Aorta (tissue), 5 donors: Measurements from ENCODE around the gene LSAMP. TPM values are rescaled to one million over a fixed set of nuclear protein-coding genes. Genes with fewer than 3 reads are reported as not detected.
"Not testable (repeated sequence)": the region's sequence is repeated elsewhere in the genome, so short reads cannot be mapped to it uniquely, and the experiment has no call there.

Experiments
- ATAC-seq: fragments of 200-7000 bp; cut with Tn5 transposase; one replicate; pipeline ENCODE4 v1.9.1; 2022; ENCODE audit warnings: moderate library complexity; ENCODE audit not compliant: low FRiP score
- DNase-seq, 2 donors: peaks; one replicate each; pipeline ENCODE4 v3.0.0-alpha.2; 2020
- H3K27ac ChIP-seq, 2 donors: one replicate each; pipeline ENCODE4 v1.5.1; 2013; ENCODE audit warnings: low read length in 2 of 2, mild to moderate bottlenecking in 2 of 2, moderate library complexity in 2 of 2, control low read depth in 1 of 2, inconsistent platforms in 1 of 2, low read depth in 1 of 2
- H3K27me3 ChIP-seq, 2 donors: one replicate each; pipeline ENCODE4 v1.6.1; 2013; ENCODE audit warnings: control low read depth in 1 of 2, low read length in 1 of 2, mild to moderate bottlenecking in 1 of 2, moderate library complexity in 1 of 2; ENCODE audit not compliant: insufficient read depth in 2 of 2, control insufficient read depth in 1 of 2
- H3K36me3 ChIP-seq, 2 donors: one replicate each; pipeline ENCODE4 v1.6.1; 2013; ENCODE audit warnings: control low read depth in 1 of 2, low read length in 1 of 2, mild to moderate bottlenecking in 1 of 2; ENCODE audit not compliant: insufficient read depth in 2 of 2, control insufficient read depth in 1 of 2
- H3K4me1 ChIP-seq, 2 donors: one replicate each; pipeline ENCODE4 v1.6.1; 2013; ENCODE audit warnings: low read length in 2 of 2, control low read depth in 1 of 2, mild to moderate bottlenecking in 1 of 2, moderate library complexity in 1 of 2; ENCODE audit not compliant: insufficient read depth in 2 of 2, control insufficient read depth in 1 of 2
- H3K4me3 ChIP-seq, 2 donors: one replicate each; pipeline ENCODE4 v1.5.1; 2013; ENCODE audit warnings: low read length in 2 of 2, control low read depth in 1 of 2, mild to moderate bottlenecking in 1 of 2
- H3K9me3 ChIP-seq: one replicate; pipeline ENCODE4 v1.6.1; 2013; ENCODE audit warnings: mild to moderate bottlenecking, low read length; ENCODE audit not compliant: control insufficient read depth
- WGBS, 2 donors: extraction: QIAGEN DNeasy Blood & Tissue Kit; methylation state at CpG; one replicate each; pipeline ENCODE4 v1.1.7; 2013; 5-methylcytosine and 5-hydroxymethylcytosine counted together
- intact Hi-C, 2 donors: fragments of 100-400 bp; cut with DNase I; formaldehyde crosslinking; loops; one replicate each; pipeline versions ENCODE4 v1.14.2 to v1.15.0; 2022
- polyA plus RNA-seq, 2 donors: library from polyadenylated mRNA; stranded (reverse); fragments of 200-250 nt; gene quantifications; one replicate each; pipeline ENCODE4 v1.2.3, GENCODE V29; 2013
- total RNA-seq, 2 donors: library from RNA; stranded (reverse); fragmentation: NEBNext Ultra II Directional; extraction: Animal tissue kit (Norgen Biotek cat#: 25700); gene quantifications; one replicate each; pipeline ENCODE4 v1.2.1, GENCODE V29; 2021
- donor health status: healthy with polysubstance abuse.
- donor health status: Bipolar disorder and iron deficiency.
- donor health status: DM: no; HTN: no; CAD: no.
- donor health status: DM: no; HTN: no; CAD: no.
- donor health status: DM: yes; HTN: yes; CAD: no.

The LSAMP gene
- total and polyA plus RNA-seq, 4 donors, result 0.38 to 7.8 (median 0.88) TPM; not detected in 1

GRCh38 chr3:116077557-116077956 lies 367.7 kb downstream of the LSAMP start:
- Histone ChIP-seq H3K36me3 (no peaks in the 10 kb centered on the region), H3K27ac (no peak overlapping the region), H3K9me3 (no peaks in the 10 kb centered on the region), H3K4me3 (no peak overlapping the region), H3K4me1 (no peaks in the 10 kb centered on the region), H3K27me3 (no peaks in the 10 kb centered on the region)
- WGBS, 2 donors, result 69 to 71% methylated on average over 2 of the region's 2 CpGs
- ATAC-seq (no peak), DNase-seq (no peak)
- intact Hi-C loops, result no loop called here

GRCh38 chr3:116077059-116077458 lies 368.2 kb downstream of the LSAMP start:
- no peaks in the 10 kb centered on the region for H3K9me3 ChIP-seq
- WGBS, 2 donors, result 97 to 98% methylated on average over 1 of the region's 1 CpG
- H3K4me3 ChIP-seq, result no peak overlapping the region
- ATAC-seq (no peak), DNase-seq (no peak)
- H3K36me3 ChIP-seq, result no peaks in the 10 kb centered on the region
- H3K4me1 ChIP-seq, result no peaks in the 10 kb centered on the region
- H3K27ac ChIP-seq, result no peak overlapping the region
- no peaks in the 10 kb centered on the region for H3K27me3 ChIP-seq
- intact Hi-C loops, result no loop called here

- H3K36me3 ChIP-seq, intact Hi-C loops, H3K9me3 ChIP-seq, H3K4me3 ChIP-seq, H3K27me3 ChIP-seq, H3K27ac ChIP-seq, H3K4me1 ChIP-seq, DNase-seq, ATAC-seq: not testable (repeated sequence)
- WGBS, 2 donors, result 87 to 89% methylated on average over 8 of the region's 8 CpGs
Measured at GRCh38 chr3:116070516-116071278, 374.6 kb downstream of the LSAMP start.

- Histone ChIP-seq H3K36me3 (no peaks in the 10 kb centered on the region), H3K4me1 (no peaks in the 10 kb centered on the region), H3K4me3 (no peak overlapping the region), H3K27me3 (no peaks in the 10 kb centered on the region), H3K9me3 (no peaks in the 10 kb centered on the region), H3K27ac (no peak overlapping the region)
- no peak for ATAC-seq
- DNase-seq, result no peak
- intact Hi-C loops, result no loop called here
- WGBS, 2 donors, result 50 to 57% methylated on average over 2 of the region's 2 CpGs
Measured at GRCh38 chr3:116070061-116070460, 375.2 kb downstream of the LSAMP start.

GRCh38 chr3:116069024-116069423 lies 376.3 kb downstream of the LSAMP start:
- Histone ChIP-seq H3K27ac (no peak overlapping the region), H3K9me3 (no peaks in the 10 kb centered on the region), H3K4me3 (no peak overlapping the region), H3K27me3 (no peaks in the 10 kb centered on the region), H3K36me3 (no peaks in the 10 kb centered on the region), H3K4me1 (no peaks in the 10 kb centered on the region)
- no peak for DNase-seq
- intact Hi-C loops, result no loop called here
- WGBS, 2 donors, result 55 to 61% methylated on average over 4 of the region's 4 CpGs
- ATAC-seq, result no peak

GRCh38 chr3:116067326-116067725 lies 378.0 kb downstream of the LSAMP start:
- H3K27ac ChIP-seq, result no peak overlapping the region
- H3K9me3 ChIP-seq, result no peaks in the 10 kb centered on the region
- ATAC-seq (no peak), DNase-seq (no peak)
- intact Hi-C loops, result no loop called here
- H3K4me3 ChIP-seq, result no peak overlapping the region
- no peaks in the 10 kb centered on the region for H3K27me3 ChIP-seq
- H3K4me1 ChIP-seq, result no peaks in the 10 kb centered on the region
- H3K36me3 ChIP-seq, result no peaks in the 10 kb centered on the region
- 55 to 61% methylated on average over 4 of the region's 4 CpGs for WGBS, 2 donors

- H3K36me3 ChIP-seq, result no peaks in the 10 kb centered on the region
- WGBS, 2 donors, result 58 to 63% methylated on average over 1 of the region's 1 CpG
- H3K27ac ChIP-seq, result no peak overlapping the region
- ATAC-seq (no peak), DNase-seq (no peak)
- no peaks in the 10 kb centered on the region for H3K9me3 ChIP-seq
- H3K27me3 ChIP-seq, result no peaks in the 10 kb centered on the region
- intact Hi-C loops, result no loop called here
- no peaks in the 10 kb centered on the region for H3K4me1 ChIP-seq
- H3K4me3 ChIP-seq, result no peak overlapping the region
Measured at GRCh38 chr3:116065501-116065900, 379.8 kb downstream of the LSAMP start.

GRCh38 chr3:116064646-116065045 lies 380.6 kb downstream of the LSAMP start:
- Histone ChIP-seq H3K9me3 (no peaks in the 10 kb centered on the region), H3K27ac (no peak overlapping the region), H3K27me3 (no peaks in the 10 kb centered on the region), H3K36me3 (no peaks in the 10 kb centered on the region), H3K4me1 (no peaks in the 10 kb centered on the region), H3K4me3 (no peak overlapping the region)
- DNase-seq, result no peak
- no peak for ATAC-seq
- intact Hi-C loops, result no loop called here
- 88 to 92% methylated on average over 1 of the region's 1 CpG for WGBS, 2 donors

GRCh38 chr3:116059421-116060096 lies 385.7 kb downstream of the LSAMP start:
- DNase-seq (no peak), ATAC-seq (no peak)
- Histone ChIP-seq H3K4me3 (no peak overlapping the region), H3K27me3 (no peaks in the 10 kb centered on the region), H3K36me3 (no peaks in the 10 kb centered on the region), H3K9me3 (no peaks in the 10 kb centered on the region), H3K27ac (no peak overlapping the region), H3K4me1 (no peaks in the 10 kb centered on the region)
- WGBS, 2 donors, result 71 to 72% methylated on average over 2 of the region's 2 CpGs
- intact Hi-C loops, result no loop called here
